ENCODE results near the gene SLC25A39. TPM values are rescaled to one million over a fixed set of nuclear protein-coding genes. Genes with fewer than 3 reads are reported as not detected.

SLC25A39 gene
- total RNA-seq, 1 donor from 2014 or later, result 146 TPM

- DNase-seq (ENCODE audit: low read depth), result no peak
- Histone ChIP-seq H3K27me3 (ENCODE audit: control insufficient read depth, insufficient read depth, low read length) (peaks cover 26% of the 10 kb centered on the region), H3K36me3 (ENCODE audit: control insufficient read depth, insufficient read depth, low read length) (no peaks in the 10 kb centered on the region), H3K4me3 (ENCODE audit: low read depth, low read length) (no peak overlapping the region)
- TF ChIP-seq CTCF (IDR thresholded peaks at IDR 0.05; ENCODE audit: insufficient read depth, low read length, poor library complexity, severe bottlenecking), result no peak
These were observed 17.0 kb downstream of the SLC25A39 start for GRCh38 chr17:44307387-44308186.

GRCh38 chr17:44304651-44305050 lies 20.0 kb downstream of the SLC25A39 start:
- H3K27me3 ChIP-seq (ENCODE audit: control insufficient read depth, insufficient read depth, low read length), result peaks cover 15% of the 10 kb centered on the region
- no peak for DNase-seq (ENCODE audit: low read depth)
- TF ChIP-seq CTCF (IDR thresholded peaks at IDR 0.05; ENCODE audit: insufficient read depth, low read length, poor library complexity, severe bottlenecking), result no peak

GRCh38 chr17:44297975-44298374 lies 26.6 kb downstream of the SLC25A39 start:
- no peak for TF ChIP-seq CTCF (IDR thresholded peaks at IDR 0.05; ENCODE audit: insufficient read depth, low read length, poor library complexity, severe bottlenecking)
- Histone ChIP-seq H3K4me3 (ENCODE audit: low read depth, low read length) (no peak overlapping the region), H3K27me3 (ENCODE audit: control insufficient read depth, insufficient read depth, low read length) (peaks cover 3% of the 10 kb centered on the region), H3K36me3 (ENCODE audit: control insufficient read depth, insufficient read depth, low read length) (no peaks in the 10 kb centered on the region)
- DNase-seq (ENCODE audit: low read depth), result no peak

More at GRCh38 chr17:44304651-44305050, 20.0 kb downstream of the SLC25A39 start:
- Histone ChIP-seq H3K36me3 (ENCODE audit: control insufficient read depth, insufficient read depth, low read length) (no peaks in the 10 kb centered on the region), H3K4me3 (ENCODE audit: low read depth, low read length) (no peak overlapping the region)

GRCh38 chr17:44293509-44294226 lies 31.0 kb downstream of the SLC25A39 start:
- Histone ChIP-seq H3K36me3 (ENCODE audit: control insufficient read depth, insufficient read depth, low read length) (no peaks in the 10 kb centered on the region), H3K4me3 (ENCODE audit: low read depth, low read length) (no peak overlapping the region), H3K27me3 (ENCODE audit: control insufficient read depth, insufficient read depth, low read length) (peaks cover 3% of the 10 kb centered on the region)
- no peak for TF ChIP-seq CTCF (IDR thresholded peaks at IDR 0.05; ENCODE audit: insufficient read depth, low read length, poor library complexity, severe bottlenecking)
- DNase-seq (ENCODE audit: low read depth), result no peak

GRCh38 chr17:44287651-44288050 lies 37.0 kb downstream of the SLC25A39 start:
- Histone ChIP-seq H3K27me3 (ENCODE audit: control insufficient read depth, insufficient read depth, low read length) (no peaks in the 10 kb centered on the region), H3K36me3 (ENCODE audit: control insufficient read depth, insufficient read depth, low read length) (no peaks in the 10 kb centered on the region), H3K4me3 (ENCODE audit: low read depth, low read length) (no peak overlapping the region)
- TF ChIP-seq CTCF (IDR thresholded peaks at IDR 0.05; ENCODE audit: insufficient read depth, low read length, poor library complexity, severe bottlenecking), result no peak
- no peak for DNase-seq (ENCODE audit: low read depth)
